DND-41 (cell line): ENCODE data around the gene SH3TC1.

Experiments
- ATAC-seq: fragments of 200-7000 bp; cut with Tn5 transposase; 3 replicates; pipeline ENCODE4 v1.9.1; 2021; ENCODE audit warnings: low read depth; ENCODE audit not compliant: insufficient read depth
- DNase-seq: peaks from one replicate; pipeline ENCODE4 v3.0.0-alpha.2; 2020
- H2AFZ ChIP-seq: 2 replicates; pipeline ENCODE4 v1.6.0; 2012; ENCODE audit warnings: low read depth, low read length
- H3K27ac ChIP-seq: 2 replicates; pipeline ENCODE4 v1.5.1; 2012; ENCODE audit warnings: low read length, inconsistent platforms
- H3K27me3 ChIP-seq: fragments of 200-600 bp; sonication (generic); 2 replicates; pipeline ENCODE4 v1.6.0; 2012; ENCODE audit warnings: low read length, mild to moderate bottlenecking, inconsistent platforms; ENCODE audit not compliant: insufficient read depth, poor library complexity
- H3K36me3 ChIP-seq: 2 replicates; pipeline ENCODE4 v1.5.1; 2012; ENCODE audit warnings: low read length, inconsistent platforms; ENCODE audit not compliant: insufficient read depth
- H3K4me1 ChIP-seq: 2 replicates; pipeline ENCODE4 v1.5.1; 2012; ENCODE audit warnings: mild to moderate bottlenecking, low read length; ENCODE audit not compliant: insufficient read depth
- H3K4me2 ChIP-seq: 2 replicates; pipeline ENCODE4 v1.6.0; 2012; ENCODE audit warnings: mild to moderate bottlenecking, moderate library complexity, low read length, inconsistent platforms; ENCODE audit not compliant: insufficient read depth
- H3K4me3 ChIP-seq, 2 experiments: fragments of 200-600 bp in 1 of 2; shearing (Covaris generic) in 1 of 2; 2 replicates each; pipeline ENCODE4 v1.5.1; 2012 to 2016; ENCODE audit warnings: inconsistent platforms in 2 of 2, low read length in 2 of 2, mild to moderate bottlenecking in 2 of 2, low read depth in 1 of 2, moderate library complexity in 1 of 2
- H3K79me2 ChIP-seq: 2 replicates; pipeline ENCODE4 v1.6.0; 2012; ENCODE audit warnings: low read length, inconsistent platforms; ENCODE audit not compliant: insufficient read depth
- H3K9ac ChIP-seq: 2 replicates; pipeline ENCODE4 v1.6.0; 2012; ENCODE audit warnings: low read depth, mild to moderate bottlenecking, inconsistent platforms, low read length, moderate library complexity
- H3K9me3 ChIP-seq: 2 replicates; pipeline ENCODE4 v1.5.1; 2012; ENCODE audit warnings: low read length, moderate library complexity, mild to moderate bottlenecking, inconsistent platforms; ENCODE audit not compliant: insufficient read depth, severe bottlenecking
- H4K20me1 ChIP-seq: 2 replicates; pipeline ENCODE4 v1.6.0; 2012; ENCODE audit warnings: low read length; ENCODE audit not compliant: insufficient read depth
- CTCF ChIP-seq: IDR thresholded peaks from 2 replicates; pipeline ENCODE4 v1.5.1; 2012; ENCODE audit warnings: borderline replicate concordance, low read length, moderate library complexity, mild to moderate bottlenecking; ENCODE audit not compliant: poor library complexity, severe bottlenecking; ENCODE audit errors: extremely low read depth
- EZH2 ChIP-seq: IDR thresholded peaks from 3 replicates; pipeline ENCODE4 v1.6.1; 2012; ENCODE audit warnings: borderline replicate concordance, low read depth, mild to moderate bottlenecking, moderate library complexity, low read length, inconsistent platforms; ENCODE audit not compliant: severe bottlenecking

SH3TC1 gene

GRCh38 chr4:8274066-8274652 lies 75.1 kb downstream of the SH3TC1 start:
- TF ChIP-seq CTCF, result no peak
- no peak for TF ChIP-seq EZH2
- no peak overlapping the region for H3K9ac ChIP-seq
- H3K4me3 ChIP-seq, result no peak overlapping the region
- ATAC-seq (no peak), DNase-seq (no peak)
- no peak overlapping the region for H2AFZ ChIP-seq
- no peak overlapping the region for H3K27ac ChIP-seq
- H3K79me2 ChIP-seq, result no peaks in the 10 kb centered on the region
- no peaks in the 10 kb centered on the region for H3K36me3 ChIP-seq
- no peaks in the 10 kb centered on the region for H4K20me1 ChIP-seq
- no peak overlapping the region for H3K4me2 ChIP-seq
- no peaks in the 10 kb centered on the region for H3K4me1 ChIP-seq
- no peaks in the 10 kb centered on the region for H3K27me3 ChIP-seq
- H3K9me3 ChIP-seq, result no peaks in the 10 kb centered on the region

- Histone ChIP-seq H4K20me1 (no peaks in the 10 kb centered on the region), H3K36me3 (no peaks in the 10 kb centered on the region), H3K4me2 (no peak overlapping the region), H3K27ac (no peak overlapping the region), H3K4me1 (no peaks in the 10 kb centered on the region), H3K4me3 (no peak overlapping the region), H3K27me3 (no peaks in the 10 kb centered on the region), H3K79me2 (no peaks in the 10 kb centered on the region), H3K9me3 (no peaks in the 10 kb centered on the region), H2AFZ (no peak overlapping the region), H3K9ac (no peak overlapping the region)
- TF ChIP-seq EZH2, result no peak
- no peak for DNase-seq
- peak; percentile 50; the same call in 2 of the 3 replicates for ATAC-seq
Measured at GRCh38 chr4:8274765-8275547, 75.9 kb downstream of the SH3TC1 start.

GRCh38 chr4:8275548-8275910 lies 76.4 kb downstream of the SH3TC1 start:
- ATAC-seq (no peak), DNase-seq (no peak)
- Histone ChIP-seq H3K79me2 (no peaks in the 10 kb centered on the region), H2AFZ (no peak overlapping the region), H3K36me3 (no peaks in the 10 kb centered on the region), H3K27ac (no peak overlapping the region), H3K4me3 (no peak overlapping the region), H4K20me1 (no peaks in the 10 kb centered on the region), H3K4me2 (no peak overlapping the region), H3K9ac (no peak overlapping the region), H3K9me3 (no peaks in the 10 kb centered on the region), H3K4me1 (no peaks in the 10 kb centered on the region), H3K27me3 (no peaks in the 10 kb centered on the region)
- no peak for TF ChIP-seq CTCF
- no peak for TF ChIP-seq EZH2

GRCh38 chr4:8276358-8277240 lies 77.5 kb downstream of the SH3TC1 start:
- Histone ChIP-seq H3K79me2 (no peaks in the 10 kb centered on the region), H3K4me2 (no peak overlapping the region), H3K36me3 (no peaks in the 10 kb centered on the region), H4K20me1 (no peaks in the 10 kb centered on the region), H3K9ac (no peak overlapping the region), H2AFZ (no peak overlapping the region), H3K4me1 (no peaks in the 10 kb centered on the region), H3K27ac (no peak overlapping the region), H3K27me3 (no peaks in the 10 kb centered on the region), H3K4me3 (no peak overlapping the region), H3K9me3 (no peaks in the 10 kb centered on the region)
- ATAC-seq, result no peak
- no peak for DNase-seq
- no peak for TF ChIP-seq CTCF
- no peak for TF ChIP-seq EZH2
